GM12873 (cell line): Measurements from ENCODE around the gene SH3PXD2A.

ENCODE experiments used
- CTCF ChIP-seq: IDR thresholded peaks from 2 replicates; pipeline ENCODE4 v1.5.1; 2012; ENCODE audit warnings: low read depth, mild to moderate bottlenecking, moderate library complexity, low read length, control low read depth; ENCODE audit not compliant: insufficient read depth; ENCODE audit errors: missing control alignments

The SH3PXD2A gene

DNA sequence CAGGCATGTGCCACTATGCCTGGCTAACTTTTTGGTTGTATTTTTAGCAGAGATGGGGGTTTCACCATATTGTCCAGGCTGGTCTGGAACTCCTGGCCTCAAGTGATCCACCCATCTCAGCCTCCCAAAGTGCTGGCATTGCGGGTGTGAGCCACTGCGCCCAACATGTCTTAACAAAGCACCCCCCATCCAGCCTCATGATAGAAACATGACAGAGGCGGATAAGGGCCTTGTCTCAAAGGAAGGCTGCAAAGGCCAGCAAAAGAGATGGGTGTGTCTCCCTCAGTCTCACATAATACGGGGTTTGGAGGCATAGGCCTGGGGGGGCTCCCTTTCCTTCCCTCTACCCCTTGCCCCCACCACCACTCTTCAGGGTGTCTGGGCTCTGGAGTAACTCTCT, 93.2 kb downstream of the SH3PXD2A start:
- no peak for TF ChIP-seq CTCF

DNA sequence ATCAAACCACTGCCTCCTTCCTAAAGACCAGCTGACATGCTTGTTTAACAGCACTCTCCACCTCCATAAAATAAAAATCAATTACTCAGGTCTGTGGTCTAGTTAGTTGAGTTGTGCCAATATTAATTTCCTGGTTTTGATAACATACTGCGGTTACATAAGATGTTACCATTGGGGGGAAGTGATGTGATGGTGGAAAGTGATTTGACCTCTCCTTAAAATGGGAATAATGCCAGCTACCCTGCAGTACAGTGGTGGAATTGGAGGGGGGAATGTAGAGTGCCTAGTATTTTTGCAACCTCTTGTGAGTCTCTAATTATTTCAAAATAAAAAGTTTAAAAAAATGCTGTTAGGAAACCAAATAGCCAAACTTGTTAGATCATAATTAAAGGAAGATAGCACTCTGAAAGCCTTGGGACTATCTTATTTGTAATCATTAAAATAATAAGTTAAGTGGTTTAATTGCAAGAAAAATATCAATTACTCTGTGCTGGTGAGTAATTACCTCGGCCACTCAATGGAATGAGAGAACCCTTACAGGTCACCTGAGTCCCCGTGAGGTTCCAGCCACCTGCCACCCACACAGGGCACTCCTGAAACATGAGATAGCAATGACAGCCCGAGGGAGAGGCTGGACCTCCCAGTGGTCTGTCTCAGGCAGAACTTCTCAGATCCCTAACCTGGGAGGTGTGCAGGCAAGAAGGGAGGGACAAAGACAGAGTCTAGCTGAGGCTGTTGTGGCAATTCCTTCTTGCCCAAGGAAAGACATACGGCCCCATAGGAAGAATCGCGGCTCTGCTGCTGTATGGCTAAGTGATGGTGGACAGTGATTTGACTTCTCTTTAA, 94.1 kb downstream of the SH3PXD2A start:
- no peak for TF ChIP-seq CTCF

DNA sequence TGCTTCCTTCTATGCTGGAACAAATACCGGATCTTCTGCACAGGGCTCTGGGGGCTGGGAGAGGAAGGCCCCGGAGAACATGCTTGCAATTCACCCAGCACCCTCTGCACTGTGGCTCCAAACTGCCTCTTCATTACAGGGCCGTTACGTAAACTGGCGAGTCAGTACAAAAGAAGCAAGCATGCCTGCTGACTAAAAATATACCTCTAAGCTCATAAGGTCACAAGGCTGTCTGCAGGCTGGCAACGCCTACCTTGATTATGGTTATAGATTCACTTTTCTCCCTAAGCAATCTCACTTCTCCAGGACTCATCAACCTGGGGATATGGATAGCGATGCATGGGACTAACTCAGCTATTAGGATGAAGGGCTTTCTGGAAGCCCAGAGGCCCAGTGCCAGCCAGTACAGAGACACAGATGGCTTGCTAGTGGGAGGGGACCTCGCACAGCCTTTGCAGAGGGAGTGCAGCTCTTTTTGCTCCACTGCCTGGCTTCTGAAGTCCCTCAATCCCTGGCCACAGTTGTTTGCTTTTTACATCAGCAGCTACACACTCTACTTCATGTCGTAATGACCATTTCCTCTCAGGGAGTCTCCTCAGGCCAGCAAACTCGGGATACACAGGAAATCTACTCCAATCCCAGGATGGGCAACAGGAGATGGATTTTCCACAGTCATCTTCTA, 96.1 kb downstream of the SH3PXD2A start:
- no peak for TF ChIP-seq CTCF

DNA sequence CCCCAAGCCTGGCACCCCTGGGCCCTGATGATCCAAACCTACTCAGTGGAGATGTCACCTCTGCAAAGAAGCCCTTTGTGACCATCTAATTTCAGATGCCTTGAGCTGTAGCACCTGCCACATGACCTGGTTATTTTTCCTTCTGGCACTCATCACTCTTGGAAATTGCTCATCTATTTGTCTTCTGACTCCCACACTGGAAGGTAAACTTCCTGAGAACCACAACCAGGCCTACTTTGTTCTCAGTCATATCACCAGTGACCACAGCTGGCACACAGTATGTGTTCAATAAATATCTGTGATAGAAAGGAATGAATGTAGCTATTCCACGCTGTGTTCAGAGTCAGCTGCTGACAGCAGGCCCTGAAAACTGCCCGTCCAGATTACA, 97.1 kb downstream of the SH3PXD2A start:
- no peak for TF ChIP-seq CTCF

DNA sequence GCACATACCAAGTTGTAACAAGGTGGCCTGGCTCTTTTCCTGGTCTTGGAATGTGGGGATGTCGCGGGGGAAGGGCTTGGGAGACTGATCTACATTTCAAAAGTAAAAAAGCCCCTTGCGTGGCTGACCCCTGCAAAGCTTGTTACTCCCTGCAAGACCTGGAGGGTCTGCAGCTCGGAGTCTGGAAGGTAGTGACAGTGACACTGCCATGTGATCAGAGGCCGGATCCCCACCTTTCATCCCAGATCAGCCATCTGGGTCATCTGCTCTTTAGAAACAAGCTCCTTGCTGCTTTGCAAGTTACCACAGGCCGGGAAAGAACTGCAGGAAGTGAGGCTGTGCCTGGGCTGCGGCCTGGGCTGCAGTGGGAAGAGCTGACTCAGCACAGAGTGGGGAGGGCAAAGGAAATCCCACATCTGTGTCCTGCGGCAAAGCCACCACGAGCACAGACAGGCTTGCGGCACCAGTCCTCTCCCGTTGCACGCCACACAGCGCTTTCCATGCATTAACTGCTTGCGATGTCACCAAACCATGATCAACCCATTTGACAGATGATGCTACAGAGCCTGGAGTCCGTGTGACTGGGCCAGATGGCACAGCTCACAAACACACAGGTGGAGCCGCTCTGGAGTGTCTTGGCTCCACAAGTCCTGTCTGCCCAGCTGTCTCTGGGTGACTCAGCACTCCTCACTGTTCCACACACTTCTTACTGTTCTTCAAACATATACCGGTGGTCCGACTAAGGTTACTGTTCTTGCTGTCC, 97.7 kb downstream of the SH3PXD2A start:
- no peak for TF ChIP-seq CTCF

DNA sequence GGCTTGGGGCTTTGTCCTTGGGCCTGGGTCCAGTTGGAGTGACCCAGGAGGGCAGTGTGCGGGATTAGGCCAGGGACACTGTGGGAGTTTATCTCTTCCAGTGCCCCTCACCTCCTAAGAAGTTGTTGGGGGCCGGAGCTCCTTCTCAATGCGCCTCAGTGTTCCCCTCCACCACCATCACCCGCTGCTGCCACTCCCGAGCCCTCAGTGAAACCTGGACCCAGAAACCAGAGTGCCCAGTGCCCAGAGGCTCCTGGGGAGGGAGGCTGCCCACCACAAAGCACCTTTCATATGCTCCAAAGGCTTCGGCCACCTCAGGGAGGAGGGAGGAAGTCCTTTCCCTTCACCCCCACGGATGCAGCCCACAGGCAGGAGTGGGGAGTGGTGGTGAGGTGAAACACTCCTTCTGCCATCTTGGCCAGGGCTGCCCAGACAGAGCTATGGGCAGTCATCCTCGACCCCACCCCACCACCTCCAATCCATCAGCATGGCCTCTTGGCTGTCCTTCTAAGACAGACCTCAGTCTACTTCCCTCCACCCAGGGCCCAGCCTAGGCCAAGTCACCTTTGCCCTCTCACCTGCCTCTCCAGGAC, 99.0 kb downstream of the SH3PXD2A start:
- no peak for TF ChIP-seq CTCF
